Neural cell (in vitro differentiated cells): Measurements from ENCODE around the gene ARHGAP25. TPM values are rescaled to one million over a fixed set of nuclear protein-coding genes. Genes with fewer than 3 reads are reported as not detected.

Experiments
- H2AFZ ChIP-seq: fragments of 200-600, 300-800 bp; sonication (generic), shearing (Covaris generic); 2 replicates; pipeline ENCODE4 v1.6.0; 2014; ENCODE audit warnings: low read depth, mild to moderate bottlenecking, antibody characterized with exemption, low read length, moderate library complexity
- H3F3A ChIP-seq: fragments of 200-600 bp; shearing (Covaris generic); 2 replicates; pipeline ENCODE4 v1.6.1; 2016; ENCODE audit warnings: mild to moderate bottlenecking, moderate library complexity, mixed read lengths, antibody characterized with exemption, low read length; ENCODE audit not compliant: insufficient read depth, poor library complexity, severe bottlenecking
- H3K27ac ChIP-seq: fragments of 200-600, 300-800 bp; sonication (generic), shearing (Covaris generic); 2 replicates; pipeline ENCODE4 v1.5.1; 2014; ENCODE audit warnings: mild to moderate bottlenecking, low read length, moderate library complexity
- H3K27me3 ChIP-seq: fragments of 300-800, 200-600 bp; sonication (generic), shearing (Covaris generic); 2 replicates; pipeline ENCODE4 v1.6.0; 2014; ENCODE audit warnings: mild to moderate bottlenecking, low read depth, low read length, moderate library complexity; ENCODE audit not compliant: insufficient read depth
- H3K36me3 ChIP-seq: fragments of 300-800, 200-600 bp; sonication (generic), shearing (Covaris generic); 2 replicates; pipeline ENCODE4 v1.5.1; 2014; ENCODE audit warnings: mild to moderate bottlenecking, antibody characterized with exemption, low read length, moderate library complexity; ENCODE audit not compliant: insufficient read depth
- H3K4me2 ChIP-seq: fragments of 300-800, 200-600 bp; sonication (generic), shearing (Covaris generic); 2 replicates; pipeline ENCODE4 v1.6.0; 2014; ENCODE audit warnings: mild to moderate bottlenecking, low read length
- H3K4me3 ChIP-seq: fragments of 300-800, 200-600 bp; sonication (generic), shearing (Covaris generic); 2 replicates; pipeline ENCODE4 v1.5.1; 2014; ENCODE audit warnings: mild to moderate bottlenecking, low read length, moderate library complexity
- H3K79me2 ChIP-seq: fragments of 200-600 bp; shearing (Covaris generic); replicated peaks from 2 replicates; pipeline ENCODE4 v1.6.0; 2014; ENCODE audit warnings: mild to moderate bottlenecking, low read length, moderate library complexity; ENCODE audit not compliant: insufficient read depth
- H3K9ac ChIP-seq: fragments of 300-800, 200-600 bp; sonication (generic), shearing (Covaris generic); 2 replicates; pipeline ENCODE4 v1.6.1; 2016; ENCODE audit warnings: mild to moderate bottlenecking, low read length, mixed read lengths
- H3K9me2 ChIP-seq: fragments of 200-600 bp; shearing (Covaris generic); 2 replicates; pipeline ENCODE4 v1.6.1; 2016; ENCODE audit warnings: mild to moderate bottlenecking, low read length, mixed read lengths; ENCODE audit not compliant: insufficient read depth
- H3K9me3 ChIP-seq: fragments of 200-600, 300-800 bp; sonication (generic), shearing (Covaris generic); 2 replicates; pipeline ENCODE4 v1.6.1; 2016; ENCODE audit warnings: mild to moderate bottlenecking, mixed run types, low read length, moderate library complexity, mixed read lengths
- H4K20me1 ChIP-seq: fragments of 200-600 bp; shearing (Covaris generic); 2 replicates; pipeline ENCODE4 v1.6.1; 2016; ENCODE audit warnings: mild to moderate bottlenecking, mixed run types; ENCODE audit not compliant: insufficient read depth
- EP300 ChIP-seq: fragments of 450-650 bp; conservative IDR thresholded peaks from 2 replicates; pipeline ENCODE4 v1.6.1; 2014; ENCODE audit warnings: antibody characterized with exemption, mild to moderate bottlenecking, moderate library complexity; ENCODE audit not compliant: poor library complexity, severe bottlenecking
- EZH2 ChIP-seq: fragments of 200-600, 300-800 bp; shearing (Covaris generic), sonication (generic); IDR thresholded peaks from 2 replicates; pipeline ENCODE4 v1.6.1; 2014; ENCODE audit warnings: antibody characterized with exemption, low read length, borderline replicate concordance, mild to moderate bottlenecking; ENCODE audit not compliant: insufficient read depth, poor library complexity, severe bottlenecking
- MXI1 ChIP-seq: fragments of 450-650 bp; conservative IDR thresholded peaks from 2 replicates; pipeline ENCODE4 v1.6.1; 2014; ENCODE audit warnings: antibody characterized with exemption, mild to moderate bottlenecking; ENCODE audit not compliant: poor library complexity, severe bottlenecking
- POLR2AphosphoS5 ChIP-seq: IDR thresholded peaks from 2 replicates; pipeline ENCODE4 v1.6.1; 2012
- RAD21 ChIP-seq: fragments of 450-650 bp; conservative IDR thresholded peaks from 2 replicates; pipeline ENCODE4 v1.6.1; 2014; ENCODE audit warnings: antibody characterized with exemption, mild to moderate bottlenecking, moderate library complexity
- SMC3 ChIP-seq: fragments of 450-650 bp; conservative IDR thresholded peaks from 2 replicates; pipeline ENCODE4 v1.6.1; 2014; ENCODE audit warnings: antibody characterized with exemption, mild to moderate bottlenecking, moderate library complexity; ENCODE audit not compliant: poor library complexity
- TAF1 ChIP-seq: IDR thresholded peaks from 2 replicates; pipeline ENCODE4 v1.6.1; 2012; ENCODE audit warnings: low read depth
- polyA plus RNA-seq: library from polyadenylated mRNA; depleted of rRNA; stranded (reverse); fragments of >200 nt; gene quantifications from 2 replicates; pipeline ENCODE4 v1.2.3, GENCODE V29; 2014
- TF ChIP-seq, protein P1 (sequence below): IDR thresholded peaks from 2 replicates; pipeline ENCODE4 v1.6.1; 2012; ENCODE audit warnings: borderline replicate concordance
- TF ChIP-seq, protein P2 (sequence below): fragments of 450-650 bp; IDR thresholded peaks from 2 replicates; pipeline ENCODE4 v1.5.1; 2014; ENCODE audit warnings: antibody characterized with exemption, mild to moderate bottlenecking, moderate library complexity; ENCODE audit not compliant: poor library complexity, severe bottlenecking

Gene ARHGAP25
- polyA plus RNA-seq, 1 donor from 2014 or later, result not detected

DNA sequence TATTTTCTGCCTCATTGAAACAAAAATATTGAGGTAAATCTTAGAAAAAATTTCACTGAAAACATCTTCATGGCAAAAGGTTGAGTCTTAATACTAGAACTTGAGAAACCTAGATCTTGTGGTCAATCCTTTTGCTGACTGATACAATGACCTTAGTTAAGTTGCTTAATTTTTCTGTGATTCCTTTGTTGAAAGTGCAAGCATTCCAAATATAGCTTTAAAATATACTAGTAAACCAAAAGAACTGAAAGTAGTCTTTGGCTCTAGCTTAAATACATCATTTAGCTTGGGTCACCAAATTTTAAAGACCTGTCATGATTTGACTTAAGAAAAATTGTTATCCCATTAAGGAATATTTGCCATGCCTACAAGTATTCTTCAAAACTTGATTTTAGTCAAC is 119.9 kb downstream of the ARHGAP25 start:
- Histone ChIP-seq H3K27me3 (no peaks in the 10 kb centered on the region), H3K79me2 (no peaks in the 10 kb centered on the region), H3K4me2 (no peak overlapping the region), H3K9me3 (no peaks in the 10 kb centered on the region), H3K9me2 (no peaks in the 10 kb centered on the region), H3K9ac (no peak overlapping the region), H3F3A (no peaks in the 10 kb centered on the region), H3K27ac (no peak overlapping the region), H3K4me3 (no peak overlapping the region), H4K20me1 (no peaks in the 10 kb centered on the region), H3K36me3 (no peaks in the 10 kb centered on the region), H2AFZ (no peak overlapping the region)
- no peak for TF ChIP-seq TAF1

DNA sequence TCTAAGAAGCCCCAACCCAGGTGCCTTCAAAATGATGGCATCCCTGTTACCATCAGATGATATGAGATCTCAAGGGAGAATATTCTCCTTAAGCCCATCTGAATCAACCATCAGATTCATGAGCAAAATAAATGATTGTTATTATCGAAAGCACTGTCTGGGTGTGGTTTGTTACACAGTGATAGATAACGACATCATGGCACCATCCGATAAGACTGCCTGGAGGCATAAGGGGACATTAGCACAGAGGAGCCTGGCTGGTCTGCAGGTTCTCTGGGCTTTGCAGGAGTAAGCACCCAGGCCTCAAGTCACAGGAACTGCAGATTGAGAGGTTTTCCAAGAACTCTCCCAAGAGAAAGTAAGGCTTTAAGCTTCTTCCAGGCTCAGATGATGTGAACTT is 120.9 kb downstream of the ARHGAP25 start:
- no peaks in the 10 kb centered on the region for H4K20me1 ChIP-seq
- H3K9ac ChIP-seq, result no peak overlapping the region
- no peaks in the 10 kb centered on the region for H3K9me3 ChIP-seq
- no peaks in the 10 kb centered on the region for H3K79me2 ChIP-seq
- H3K36me3 ChIP-seq, result no peaks in the 10 kb centered on the region
- H3F3A ChIP-seq, result no peaks in the 10 kb centered on the region
- TF ChIP-seq, protein P1, sequence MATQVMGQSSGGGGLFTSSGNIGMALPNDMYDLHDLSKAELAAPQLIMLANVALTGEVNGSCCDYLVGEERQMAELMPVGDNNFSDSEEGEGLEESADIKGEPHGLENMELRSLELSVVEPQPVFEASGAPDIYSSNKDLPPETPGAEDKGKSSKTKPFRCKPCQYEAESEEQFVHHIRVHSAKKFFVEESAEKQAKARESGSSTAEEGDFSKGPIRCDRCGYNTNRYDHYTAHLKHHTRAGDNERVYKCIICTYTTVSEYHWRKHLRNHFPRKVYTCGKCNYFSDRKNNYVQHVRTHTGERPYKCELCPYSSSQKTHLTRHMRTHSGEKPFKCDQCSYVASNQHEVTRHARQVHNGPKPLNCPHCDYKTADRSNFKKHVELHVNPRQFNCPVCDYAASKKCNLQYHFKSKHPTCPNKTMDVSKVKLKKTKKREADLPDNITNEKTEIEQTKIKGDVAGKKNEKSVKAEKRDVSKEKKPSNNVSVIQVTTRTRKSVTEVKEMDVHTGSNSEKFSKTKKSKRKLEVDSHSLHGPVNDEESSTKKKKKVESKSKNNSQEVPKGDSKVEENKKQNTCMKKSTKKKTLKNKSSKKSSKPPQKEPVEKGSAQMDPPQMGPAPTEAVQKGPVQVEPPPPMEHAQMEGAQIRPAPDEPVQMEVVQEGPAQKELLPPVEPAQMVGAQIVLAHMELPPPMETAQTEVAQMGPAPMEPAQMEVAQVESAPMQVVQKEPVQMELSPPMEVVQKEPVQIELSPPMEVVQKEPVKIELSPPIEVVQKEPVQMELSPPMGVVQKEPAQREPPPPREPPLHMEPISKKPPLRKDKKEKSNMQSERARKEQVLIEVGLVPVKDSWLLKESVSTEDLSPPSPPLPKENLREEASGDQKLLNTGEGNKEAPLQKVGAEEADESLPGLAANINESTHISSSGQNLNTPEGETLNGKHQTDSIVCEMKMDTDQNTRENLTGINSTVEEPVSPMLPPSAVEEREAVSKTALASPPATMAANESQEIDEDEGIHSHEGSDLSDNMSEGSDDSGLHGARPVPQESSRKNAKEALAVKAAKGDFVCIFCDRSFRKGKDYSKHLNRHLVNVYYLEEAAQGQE, result no peak
- TF ChIP-seq TAF1 (no peak), EZH2 (no peak)
- no peak overlapping the region for H2AFZ ChIP-seq
- H3K27me3 ChIP-seq, result no peaks in the 10 kb centered on the region
- no peak overlapping the region for H3K27ac ChIP-seq
- H3K9me2 ChIP-seq, result no peaks in the 10 kb centered on the region
- no peak overlapping the region for H3K4me3 ChIP-seq
- H3K4me2 ChIP-seq, result no peak overlapping the region

DNA sequence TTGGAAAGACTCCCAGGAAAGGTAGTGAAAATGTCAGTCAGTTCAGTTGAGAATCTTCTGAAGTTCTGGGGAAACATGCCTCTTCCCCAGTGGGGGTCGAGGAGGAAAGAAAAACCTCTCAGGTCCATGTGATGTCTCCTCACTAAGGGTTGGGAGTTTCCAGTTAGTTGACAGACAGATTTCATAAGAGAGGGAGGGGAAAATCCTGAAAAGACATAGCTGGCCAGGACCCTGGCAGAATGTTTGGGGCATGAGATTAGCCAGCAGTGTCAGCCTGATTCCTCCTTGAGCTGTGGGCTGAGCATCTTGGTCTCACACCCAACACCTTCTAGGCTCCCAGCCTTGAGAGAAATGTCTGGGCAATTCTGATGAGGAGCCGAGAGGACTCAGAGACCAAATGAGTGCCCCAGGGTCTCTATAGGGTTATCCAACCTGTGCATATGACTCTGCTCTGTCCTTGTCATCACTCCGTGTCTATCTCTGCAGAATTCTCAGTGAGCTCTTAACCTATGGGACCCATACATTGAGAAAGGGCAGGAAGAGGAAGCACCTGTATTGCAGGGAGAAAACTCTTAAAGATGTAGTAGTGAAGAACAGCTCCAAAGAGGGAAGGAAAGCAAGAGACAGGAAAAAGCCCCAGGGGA is 122.7 kb downstream of the ARHGAP25 start:
- H3F3A ChIP-seq, result no peaks in the 10 kb centered on the region
- no peak for TF ChIP-seq POLR2AphosphoS5
- no peak for TF ChIP-seq SMC3
- TF ChIP-seq RAD21, result no peak
- TF ChIP-seq, protein P1, result no peak
- TF ChIP-seq, protein P2, sequence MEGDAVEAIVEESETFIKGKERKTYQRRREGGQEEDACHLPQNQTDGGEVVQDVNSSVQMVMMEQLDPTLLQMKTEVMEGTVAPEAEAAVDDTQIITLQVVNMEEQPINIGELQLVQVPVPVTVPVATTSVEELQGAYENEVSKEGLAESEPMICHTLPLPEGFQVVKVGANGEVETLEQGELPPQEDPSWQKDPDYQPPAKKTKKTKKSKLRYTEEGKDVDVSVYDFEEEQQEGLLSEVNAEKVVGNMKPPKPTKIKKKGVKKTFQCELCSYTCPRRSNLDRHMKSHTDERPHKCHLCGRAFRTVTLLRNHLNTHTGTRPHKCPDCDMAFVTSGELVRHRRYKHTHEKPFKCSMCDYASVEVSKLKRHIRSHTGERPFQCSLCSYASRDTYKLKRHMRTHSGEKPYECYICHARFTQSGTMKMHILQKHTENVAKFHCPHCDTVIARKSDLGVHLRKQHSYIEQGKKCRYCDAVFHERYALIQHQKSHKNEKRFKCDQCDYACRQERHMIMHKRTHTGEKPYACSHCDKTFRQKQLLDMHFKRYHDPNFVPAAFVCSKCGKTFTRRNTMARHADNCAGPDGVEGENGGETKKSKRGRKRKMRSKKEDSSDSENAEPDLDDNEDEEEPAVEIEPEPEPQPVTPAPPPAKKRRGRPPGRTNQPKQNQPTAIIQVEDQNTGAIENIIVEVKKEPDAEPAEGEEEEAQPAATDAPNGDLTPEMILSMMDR, result no peak
- no peak for TF ChIP-seq EP300
- TF ChIP-seq MXI1, result no peak
- TF ChIP-seq TAF1, result no peak
- no peak for TF ChIP-seq EZH2
- H3K9ac ChIP-seq, result no peak overlapping the region
- H3K9me2 ChIP-seq, result no peaks in the 10 kb centered on the region
- no peaks in the 10 kb centered on the region for H3K79me2 ChIP-seq
- no peaks in the 10 kb centered on the region for H3K27me3 ChIP-seq
- no peaks in the 10 kb centered on the region for H4K20me1 ChIP-seq
- H3K9me3 ChIP-seq, result no peaks in the 10 kb centered on the region
- H3K27ac ChIP-seq, result no peak overlapping the region
- no peak overlapping the region for H3K4me2 ChIP-seq
- H2AFZ ChIP-seq, result no peak overlapping the region
- no peaks in the 10 kb centered on the region for H3K36me3 ChIP-seq
- no peak overlapping the region for H3K4me3 ChIP-seq
